K562 (cell line): Measurements from ENCODE around the gene MLF1.

Experiments
- CHD4 ChIP-seq: fragments of 200-600 bp; sonication (generic); IDR thresholded peaks from 3 replicates; pipeline ENCODE4 v1.6.1; 2012; ENCODE audit warnings: low read depth, mild to moderate bottlenecking, mixed read lengths, low read length, inconsistent platforms; ENCODE audit not compliant: insufficient read depth, insufficient replicate concordance, poor library complexity, severe bottlenecking
- CXXC5 ChIP-seq: fragments of 250-450 bp; sonication (Bioruptor Pico); IDR thresholded peaks from 2 replicates; pipeline ENCODE4 v1.8.0; 2022; ENCODE audit warnings: inconsistent platforms, mild to moderate bottlenecking, moderate library complexity
- EP300 ChIP-seq: IDR thresholded peaks from 2 replicates; pipeline ENCODE4 v1.6.1; 2012; ENCODE audit warnings: low read length, improper control_type of control experiment
- GTF2A2 ChIP-seq: IDR thresholded peaks from 2 replicates; pipeline ENCODE4 v1.6.1; 2016; ENCODE audit warnings: mild to moderate bottlenecking, missing genetic modification characterization, missing compliant biosample characterization
- NCOA2 ChIP-seq, 2 experiments: fragments of 450-650 bp; IDR thresholded peaks; 2 replicates each; pipeline ENCODE4 v1.6.1; 2018; ENCODE audit warnings: mild to moderate bottlenecking in 2 of 2, moderate library complexity in 1 of 2; ENCODE audit not compliant: partially characterized antibody in 2 of 2
- PHF20 ChIP-seq: fragments of 450-650 bp; IDR thresholded peaks from 2 replicates; pipeline ENCODE4 v1.6.1; 2018; ENCODE audit not compliant: partially characterized antibody
- POLR2A ChIP-seq: fragments of 450-650 bp; conservative IDR thresholded peaks from 2 replicates; pipeline ENCODE4 v1.6.1; 2016
- POLR2AphosphoS5 ChIP-seq: IDR thresholded peaks from 2 replicates; pipeline ENCODE4 v1.6.1; 2011; ENCODE audit warnings: mild to moderate bottlenecking, low read depth, low read length, moderate library complexity; ENCODE audit not compliant: control insufficient read depth, insufficient read depth
- SAP30 ChIP-seq: fragments of 200-600 bp; sonication (generic); IDR thresholded peaks from 2 replicates; pipeline ENCODE4 v1.6.1; 2012; ENCODE audit warnings: borderline replicate concordance, low read depth, mild to moderate bottlenecking, moderate library complexity, low read length, control low read depth, inconsistent platforms; ENCODE audit not compliant: insufficient read depth, poor library complexity, severe bottlenecking
- TCF7L2 ChIP-seq: fragments of 150-350 bp; IDR thresholded peaks from 2 replicates; pipeline ENCODE4 v1.6.1; 2016; ENCODE audit warnings: low read depth, mild to moderate bottlenecking, low read length, moderate library complexity
- ZNF444 ChIP-seq: fragments of 250-450 bp; sonication (Bioruptor Pico); IDR thresholded peaks from 2 replicates; pipeline ENCODE4 v1.4.0; 2020; ENCODE audit warnings: mild to moderate bottlenecking, moderate library complexity
- TF ChIP-seq, protein P1 (sequence below), 3 experiments: IDR thresholded peaks in 2 of 3; conservative IDR thresholded peaks in 1 of 3; 2 replicates each; pipeline ENCODE4 v1.5.1; 2011 to 2012; ENCODE audit warnings: low read length in 3 of 3, mild to moderate bottlenecking in 3 of 3, control low read depth in 2 of 3, improper control_type of control experiment in 1 of 3, inconsistent platforms in 1 of 3, low read depth in 1 of 3, mixed read lengths in 1 of 3, moderate library complexity in 1 of 3; ENCODE audit not compliant: insufficient read depth in 2 of 3
- TF ChIP-seq, protein P2 (sequence below): sonication (generic); formaldehyde crosslinking; IDR thresholded peaks from 2 replicates; pipeline ENCODE4 v1.8.0; 2023; ENCODE audit warnings: mild to moderate bottlenecking, missing genetic modification reagents

DNA sequence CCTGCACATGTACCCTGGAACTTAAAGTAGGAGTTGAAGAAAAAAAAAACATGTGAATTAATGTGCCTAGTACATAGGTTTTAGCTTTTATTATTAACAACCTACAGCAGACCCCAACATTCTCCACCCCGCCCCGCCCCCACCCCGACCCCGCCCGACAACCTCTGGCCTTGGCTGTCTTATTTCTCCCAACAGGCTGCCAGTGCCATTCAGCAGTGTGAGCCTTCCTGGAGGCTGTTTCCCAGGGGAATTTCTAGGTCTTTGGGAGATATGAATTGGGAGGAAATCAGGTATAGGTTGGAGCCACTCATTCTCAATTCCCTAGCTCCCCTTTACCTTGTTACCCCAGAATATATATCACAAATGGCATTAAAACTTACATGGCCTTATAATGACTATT lies 8.3 kb upstream of the MLF1 start:
- TF ChIP-seq EP300 = no peak
- TF ChIP-seq, protein P1, sequence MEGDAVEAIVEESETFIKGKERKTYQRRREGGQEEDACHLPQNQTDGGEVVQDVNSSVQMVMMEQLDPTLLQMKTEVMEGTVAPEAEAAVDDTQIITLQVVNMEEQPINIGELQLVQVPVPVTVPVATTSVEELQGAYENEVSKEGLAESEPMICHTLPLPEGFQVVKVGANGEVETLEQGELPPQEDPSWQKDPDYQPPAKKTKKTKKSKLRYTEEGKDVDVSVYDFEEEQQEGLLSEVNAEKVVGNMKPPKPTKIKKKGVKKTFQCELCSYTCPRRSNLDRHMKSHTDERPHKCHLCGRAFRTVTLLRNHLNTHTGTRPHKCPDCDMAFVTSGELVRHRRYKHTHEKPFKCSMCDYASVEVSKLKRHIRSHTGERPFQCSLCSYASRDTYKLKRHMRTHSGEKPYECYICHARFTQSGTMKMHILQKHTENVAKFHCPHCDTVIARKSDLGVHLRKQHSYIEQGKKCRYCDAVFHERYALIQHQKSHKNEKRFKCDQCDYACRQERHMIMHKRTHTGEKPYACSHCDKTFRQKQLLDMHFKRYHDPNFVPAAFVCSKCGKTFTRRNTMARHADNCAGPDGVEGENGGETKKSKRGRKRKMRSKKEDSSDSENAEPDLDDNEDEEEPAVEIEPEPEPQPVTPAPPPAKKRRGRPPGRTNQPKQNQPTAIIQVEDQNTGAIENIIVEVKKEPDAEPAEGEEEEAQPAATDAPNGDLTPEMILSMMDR (IDR thresholded peaks at IDR 0.05 in 2 of 3, conservative IDR thresholded peaks at IDR 0.05 in 1 of 3; ENCODE audit: insufficient read depth in 2 of 3, low read depth in 1 of 3, low read length in 3 of 3) = no peak
- TF ChIP-seq POLR2AphosphoS5 = no peak
- no peak for TF ChIP-seq CXXC5
- no peak for TF ChIP-seq CHD4
- TF ChIP-seq GTF2A2 = no peak
- no peak for TF ChIP-seq NCOA2 (IDR thresholded peaks at IDR 0.05; ENCODE audit: partially characterized antibody in 2 of 2)
- TF ChIP-seq ZNF444 (CRISPR knock-in tag) = no peak
- TF ChIP-seq POLR2A = no peak
- TF ChIP-seq PHF20 = no peak
- TF ChIP-seq, protein P2, sequence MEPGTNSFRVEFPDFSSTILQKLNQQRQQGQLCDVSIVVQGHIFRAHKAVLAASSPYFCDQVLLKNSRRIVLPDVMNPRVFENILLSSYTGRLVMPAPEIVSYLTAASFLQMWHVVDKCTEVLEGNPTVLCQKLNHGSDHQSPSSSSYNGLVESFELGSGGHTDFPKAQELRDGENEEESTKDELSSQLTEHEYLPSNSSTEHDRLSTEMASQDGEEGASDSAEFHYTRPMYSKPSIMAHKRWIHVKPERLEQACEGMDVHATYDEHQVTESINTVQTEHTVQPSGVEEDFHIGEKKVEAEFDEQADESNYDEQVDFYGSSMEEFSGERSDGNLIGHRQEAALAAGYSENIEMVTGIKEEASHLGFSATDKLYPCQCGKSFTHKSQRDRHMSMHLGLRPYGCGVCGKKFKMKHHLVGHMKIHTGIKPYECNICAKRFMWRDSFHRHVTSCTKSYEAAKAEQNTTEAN (CRISPR knock-in tag) = no peak
- TF ChIP-seq TCF7L2 = no peak
- TF ChIP-seq SAP30 = no peak
